Urinary bladder (tissue), 4 donors: ENCODE results near the gene PNPLA4. TPM values are rescaled to one million over a fixed set of nuclear protein-coding genes. Genes with fewer than 3 reads are reported as not detected.

Source experiments
- DNase-seq: peaks from one replicate; pipeline ENCODE4 v3.0.0-alpha.2; 2015; ENCODE audit errors: extremely low spot score
- H3K27ac ChIP-seq: one replicate; pipeline ENCODE4 v1.5.1; 2013; ENCODE audit warnings: low read depth, mild to moderate bottlenecking, moderate library complexity
- H3K36me3 ChIP-seq: one replicate; pipeline ENCODE4 v1.6.1; 2013; ENCODE audit warnings: mild to moderate bottlenecking, moderate library complexity; ENCODE audit not compliant: insufficient read depth
- H3K4me1 ChIP-seq: one replicate; pipeline ENCODE4 v1.6.1; 2013; ENCODE audit warnings: mild to moderate bottlenecking, moderate library complexity; ENCODE audit not compliant: insufficient read depth
- H3K4me3 ChIP-seq: one replicate; pipeline ENCODE4 v1.5.1; 2013; ENCODE audit warnings: low read depth, low read length
- WGBS: extraction: QIAGEN DNeasy Blood & Tissue Kit; methylation state at CpG from one replicate; pipeline ENCODE4 v1.1.7; 2013; 5-methylcytosine and 5-hydroxymethylcytosine counted together
- polyA plus RNA-seq: library from polyadenylated mRNA; stranded (reverse); fragments of 200-250 nt; gene quantifications from one replicate; pipeline ENCODE4 v1.2.3, GENCODE V29; 2013
- small RNA-seq: library from RNA; depleted of rRNA; stranded (forward); fragments of <200 nt; gene quantifications from one replicate; pipeline ENCODE3, GENCODE V24; 2014
- total RNA-seq: library from RNA; depleted of rRNA; stranded (reverse); fragments of >200 nt; gene quantifications from one replicate; pipeline ENCODE4 v1.2.3, GENCODE V29; 2014
- donor health status: healthy with polysubstance abuse.
- donor health status: healthy.

Gene PNPLA4
- total and polyA plus RNA-seq, 2 donors = 11.0 to 21.6 TPM

DNA sequence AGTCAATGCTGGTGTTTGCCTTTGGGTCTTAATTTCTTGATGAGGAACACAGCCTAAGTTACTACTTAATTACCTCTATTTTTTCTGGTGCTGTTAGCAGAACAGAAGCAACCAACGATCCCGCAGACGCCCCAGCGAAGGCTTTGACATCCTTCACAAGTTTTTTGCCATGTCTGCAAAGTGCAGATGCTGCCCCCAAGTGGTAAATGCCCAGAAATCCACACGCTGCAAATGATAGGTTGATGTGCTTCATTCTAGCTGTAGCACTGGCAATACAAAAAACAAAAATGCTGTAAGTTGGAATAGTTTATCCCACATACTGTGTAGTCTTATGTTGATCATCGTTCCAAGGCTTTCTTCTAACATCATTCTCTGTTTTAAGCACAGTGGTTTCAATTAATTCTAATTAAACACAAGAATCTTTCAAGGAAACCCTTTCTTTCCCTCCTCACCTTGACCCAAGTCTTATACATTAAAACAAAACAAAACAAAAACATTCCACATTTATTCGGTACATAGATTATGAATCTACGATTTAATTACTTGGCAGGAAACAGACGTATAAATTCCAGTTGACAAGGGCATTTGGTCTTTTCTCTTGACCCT lies 1.2 kb downstream of the PNPLA4 start:
- Histone ChIP-seq H3K27ac (no peak overlapping the region), H3K4me3 (no peak overlapping the region), H3K36me3 (no peaks in the 10 kb centered on the region), H3K4me1 (no peaks in the 10 kb centered on the region)
- 28% methylated on average over 9 of the region's 9 CpGs for WGBS
- DNase-seq = no peak

DNA sequence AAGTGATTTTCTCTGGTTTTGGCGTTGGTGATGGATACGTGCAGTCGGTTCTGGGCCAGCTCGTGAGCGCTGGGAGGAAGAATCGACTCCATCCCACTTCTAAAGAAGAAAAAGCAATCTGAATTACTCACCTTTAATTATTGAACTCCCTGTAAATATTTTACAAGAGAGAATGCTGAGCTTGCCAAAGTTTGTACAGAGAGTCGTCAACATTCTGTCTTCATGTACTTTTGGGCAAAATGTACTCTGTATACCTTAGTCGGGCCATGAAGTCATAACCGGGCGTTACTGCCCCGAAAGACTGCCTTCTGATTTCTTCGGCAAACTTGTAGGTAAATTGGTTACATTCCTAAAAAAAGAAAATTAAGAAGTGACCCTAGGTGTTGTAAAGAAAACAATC lies 5.5 kb downstream of the PNPLA4 start:
- 95% methylated on average over 12 of the region's 12 CpGs for WGBS
- DNase-seq = no peak
- peaks cover 2% of the 10 kb centered on the region for H3K36me3 ChIP-seq
- no peaks in the 10 kb centered on the region for H3K4me1 ChIP-seq
- no peak overlapping the region for H3K4me3 ChIP-seq
- H3K27ac ChIP-seq = no peak overlapping the region

DNA sequence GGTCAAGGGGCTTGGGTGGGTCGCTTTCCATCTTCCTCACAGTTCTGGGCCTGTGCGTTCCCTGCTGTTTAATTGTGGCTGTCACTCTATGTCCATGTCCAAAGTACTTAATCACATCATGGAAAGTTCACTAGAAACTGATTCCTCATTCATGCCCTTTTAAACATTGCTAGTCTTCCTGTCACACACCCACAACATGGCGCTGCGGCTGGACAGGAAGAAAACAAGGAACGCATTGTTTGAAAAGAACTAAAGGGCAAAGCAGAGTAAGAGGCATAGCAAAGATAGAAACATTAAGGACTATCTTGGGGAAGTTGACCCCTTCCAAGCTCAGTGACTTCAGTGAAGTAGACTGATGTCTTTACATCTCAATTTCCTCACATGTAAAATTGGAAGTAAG lies 18.4 kb downstream of the PNPLA4 start:
- Histone ChIP-seq H3K27ac (no peak overlapping the region), H3K4me3 (no peak overlapping the region), H3K4me1 (no peaks in the 10 kb centered on the region), H3K36me3 (no peaks in the 10 kb centered on the region)
- DNase-seq = no peak
- 93% methylated on average over 5 of the region's 5 CpGs for WGBS

DNA sequence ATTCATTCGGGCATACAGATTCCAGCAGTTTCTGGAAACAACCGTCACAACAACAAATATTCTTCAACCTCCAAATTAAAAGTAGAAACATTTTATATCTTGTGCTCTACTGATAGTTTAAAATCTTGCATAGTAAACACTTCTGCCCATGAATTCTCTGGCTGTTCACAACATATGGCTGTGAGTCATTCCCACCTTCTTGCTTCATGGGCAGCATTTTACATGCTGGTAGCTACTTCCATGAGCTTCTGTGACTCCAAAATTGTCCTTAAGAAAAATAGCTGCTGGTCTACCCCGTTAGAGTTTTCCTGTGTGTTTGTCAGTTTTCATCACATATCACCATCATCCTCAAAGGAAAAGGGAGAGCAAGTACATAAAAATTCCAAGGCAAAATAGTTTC lies 22.7 kb downstream of the PNPLA4 start:
- no peak for DNase-seq
- Histone ChIP-seq H3K27ac (no peak overlapping the region), H3K4me3 (no peak overlapping the region), H3K36me3 (no peaks in the 10 kb centered on the region), H3K4me1 (no peaks in the 10 kb centered on the region)
- 83% methylated on average over 3 of the region's 3 CpGs for WGBS

DNA sequence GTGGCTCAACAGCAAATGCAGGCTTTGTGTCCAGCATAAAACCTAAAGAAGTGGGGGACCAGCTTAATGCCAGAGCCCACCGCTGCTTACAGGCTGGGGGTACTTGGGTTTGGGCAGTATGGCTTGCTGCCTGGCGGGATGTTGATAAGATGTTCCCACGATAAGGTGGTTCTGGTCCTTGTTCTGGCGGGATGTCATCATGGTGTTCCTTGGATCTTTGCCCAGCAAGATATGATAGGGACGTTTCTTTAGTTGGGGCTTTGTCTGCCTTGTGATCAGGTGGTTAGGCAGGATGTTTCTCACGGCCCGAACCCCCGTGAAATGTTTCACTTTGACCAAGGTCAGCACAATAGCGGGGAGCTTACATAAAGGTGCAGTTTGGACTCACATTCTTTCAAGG lies 35.3 kb downstream of the PNPLA4 start:
- DNase-seq = no peak
- Histone ChIP-seq H3K4me1 (no peaks in the 10 kb centered on the region), H3K36me3 (peaks cover 1% of the 10 kb centered on the region), H3K27ac (no peak overlapping the region), H3K4me3 (no peak overlapping the region)
- WGBS = 41% methylated on average over 9 of the region's 9 CpGs

DNA sequence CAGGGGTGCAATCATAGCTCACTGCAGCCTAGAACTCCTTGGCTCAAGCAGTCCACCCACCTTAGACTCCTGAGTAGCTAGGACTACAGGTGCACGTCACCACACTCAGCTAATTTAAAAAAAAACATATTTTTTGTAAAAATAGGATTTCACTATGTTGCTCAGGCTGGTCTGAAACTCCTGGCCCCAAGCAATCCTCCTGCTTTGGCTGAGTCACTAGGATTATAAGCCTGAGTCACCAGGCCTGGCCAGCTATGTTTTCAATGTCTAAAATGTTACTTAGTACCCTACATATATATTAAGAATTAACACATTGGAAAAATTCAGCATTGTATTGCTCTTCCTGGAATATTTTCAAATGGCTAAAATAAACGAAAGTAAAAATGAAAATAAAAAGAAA lies 37.5 kb downstream of the PNPLA4 start:
- Histone ChIP-seq H3K27ac (no peak overlapping the region), H3K4me3 (no peak overlapping the region), H3K4me1 (no peaks in the 10 kb centered on the region), H3K36me3 (no peaks in the 10 kb centered on the region)
- 75% methylated on average over 2 of the region's 2 CpGs for WGBS
- DNase-seq = no peak

DNA sequence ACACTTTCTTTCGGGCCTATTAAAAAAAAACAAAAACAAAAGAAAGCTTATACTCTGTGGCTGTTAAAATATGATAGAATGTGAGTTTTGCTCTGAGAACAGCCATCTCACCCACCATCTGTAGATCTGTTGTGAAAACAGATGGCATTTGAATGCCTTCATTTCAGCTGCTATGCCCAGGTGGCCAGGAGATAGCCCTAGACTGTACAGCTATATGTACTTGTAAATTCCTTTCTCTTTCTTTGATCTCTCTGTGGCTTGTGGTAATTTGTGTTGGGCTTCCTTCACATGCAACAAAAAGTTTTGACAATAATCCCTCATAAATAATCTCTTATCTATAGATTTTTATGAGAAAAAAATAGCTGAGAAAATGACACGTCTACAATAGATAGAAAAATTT lies 38.1 kb downstream of the PNPLA4 start:
- WGBS = 58% methylated on average over 2 of the region's 2 CpGs
- DNase-seq = no peak
- H3K27ac ChIP-seq = no peak overlapping the region
- no peaks in the 10 kb centered on the region for H3K36me3 ChIP-seq
- no peak overlapping the region for H3K4me3 ChIP-seq
- no peaks in the 10 kb centered on the region for H3K4me1 ChIP-seq

DNA sequence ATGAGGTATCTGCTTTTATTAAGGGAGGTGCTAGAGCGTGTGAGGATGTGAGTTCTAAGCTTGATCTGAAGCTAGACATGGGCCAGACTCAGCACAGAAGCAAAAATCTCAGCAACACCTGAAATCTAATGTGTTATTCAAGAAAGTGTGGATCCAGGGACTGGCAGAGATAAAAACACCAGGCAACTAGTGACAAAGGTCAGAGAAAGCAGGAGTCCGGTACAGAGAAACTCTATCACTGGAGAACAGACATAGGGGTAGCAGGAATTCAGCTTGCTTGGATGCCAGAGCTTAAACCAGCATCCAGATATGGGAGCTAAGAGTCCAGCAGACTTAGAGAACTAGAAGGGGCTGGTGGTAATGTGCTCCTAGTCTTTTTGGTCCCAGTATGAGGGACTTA lies 50.3 kb downstream of the PNPLA4 start:
- H3K4me1 ChIP-seq = no peaks in the 10 kb centered on the region
- no peak overlapping the region for H3K27ac ChIP-seq
- no peaks in the 10 kb centered on the region for H3K36me3 ChIP-seq
- no peak for DNase-seq
- H3K4me3 ChIP-seq = no peak overlapping the region
- 67% methylated on average over 2 of the region's 2 CpGs for WGBS

DNA sequence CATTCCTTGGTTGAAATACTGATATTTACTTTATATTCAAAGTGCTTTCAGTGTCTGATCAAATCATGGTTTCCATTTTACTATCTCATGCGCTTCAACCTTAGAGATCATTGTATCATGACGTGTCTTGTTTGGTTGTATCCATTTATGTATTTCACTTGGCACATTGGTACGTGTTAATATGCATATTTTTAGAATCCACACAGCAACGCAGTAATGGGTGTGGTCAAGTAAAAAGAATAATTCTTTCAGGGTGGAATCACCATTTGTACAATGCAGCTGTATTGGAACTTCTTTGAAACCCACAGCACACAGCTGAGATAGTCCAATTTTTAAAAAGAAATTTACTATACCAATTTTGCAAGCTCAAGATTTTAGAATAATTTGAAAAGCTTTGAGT lies 55.2 kb downstream of the PNPLA4 start:
- H3K36me3 ChIP-seq = no peaks in the 10 kb centered on the region
- no peak overlapping the region for H3K4me3 ChIP-seq
- WGBS = 56% methylated on average over 4 of the region's 4 CpGs
- DNase-seq = no peak
- H3K4me1 ChIP-seq = no peaks in the 10 kb centered on the region
- no peak overlapping the region for H3K27ac ChIP-seq

DNA sequence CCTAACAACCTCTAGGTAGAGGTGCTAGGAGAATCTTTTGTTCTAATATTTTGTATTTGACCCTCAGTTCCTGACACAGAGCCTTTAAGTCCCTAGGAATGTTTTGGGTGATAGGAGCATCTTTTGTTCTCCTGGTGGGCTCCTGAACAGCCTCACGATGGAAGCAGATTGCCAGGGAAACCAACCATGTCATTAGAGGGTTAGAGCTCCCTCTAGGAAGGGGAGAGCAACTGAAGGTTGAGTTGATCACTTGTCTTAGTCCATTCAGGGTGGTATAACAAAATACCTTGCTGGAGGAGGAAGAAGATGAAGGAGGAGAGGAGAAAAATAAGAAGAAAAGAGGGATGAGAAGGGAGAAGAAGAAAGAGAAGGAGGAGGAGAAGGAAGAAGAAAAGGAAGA lies 75.0 kb downstream of the PNPLA4 start:
- no peaks in the 10 kb centered on the region for H3K4me1 ChIP-seq
- no peaks in the 10 kb centered on the region for H3K36me3 ChIP-seq
- 33% methylated on average over 1 of the region's 1 CpG for WGBS
- H3K27ac ChIP-seq = no peak overlapping the region
- DNase-seq = no peak
- no peak overlapping the region for H3K4me3 ChIP-seq

Small RNAs within 50 kb of the gene (small RNA-seq; reads per million reads assigned to genes)
- 0.12 reads per million for gene AC005296.1

Other genes with a start within 250 kb of the PNPLA4 start
- gene VCX, start 84.2 kb downstream of the PNPLA4 start, total RNA-seq = not detected
- not detected for gene VCX, start 84.2 kb downstream of the PNPLA4 start, polyA plus RNA-seq
- gene VCX2, start 243.9 kb upstream of the PNPLA4 start, total RNA-seq = not detected
- gene VCX2, start 243.9 kb upstream of the PNPLA4 start, polyA plus RNA-seq = not detected